ENCODE measurements around the gene NUDT7. TPM values are rescaled to one million over a fixed set of nuclear protein-coding genes. Genes with fewer than 3 reads are reported as not detected.

Gene NUDT7
- 4.3 and 6.8 TPM in 2 replicates for total RNA-seq (2012; rRNA removed)

- Histone ChIP-seq H3K4me1 (ENCODE audit: control insufficient read depth, insufficient read depth, low read length) (peaks cover 5% of the 10 kb centered on the region), H3K4me3 (ENCODE audit: low read length) (peak within 1 kb of the TSS; percentile 81), H3K36me3 (ENCODE audit: insufficient read depth, low read length) (no peaks in the 10 kb centered on the region), H3K4me2 (ENCODE audit: low read length) (peak within 1 kb of the TSS; percentile 98), H3K9me3 (replicated peaks; ENCODE audit: low read length) (no peaks in the 10 kb centered on the region), H3K27me3 (ENCODE audit: control insufficient read depth, insufficient read depth, low read length) (no peaks in the 10 kb centered on the region), H3K9ac (ENCODE audit: low read depth, low read length) (peak within 1 kb of the TSS; percentile 91)
These were observed at the start of gene NUDT7 for GRCh38 chr16:77722309-77723107. TSS of gene NUDT7 (plus strand) at chr16:77722514. CDS start at chr16:77722583, 69 bp downstream.

- H3K4me2 ChIP-seq (ENCODE audit: low read length), result peak overlapping the region; percentile 71
- H3K36me3 ChIP-seq (ENCODE audit: insufficient read depth, low read length), result no peaks in the 10 kb centered on the region
- H3K27me3 ChIP-seq (ENCODE audit: control insufficient read depth, insufficient read depth, low read length), result peaks cover 6% of the 10 kb centered on the region
- H3K9me3 ChIP-seq (replicated peaks; ENCODE audit: low read length), result no peaks in the 10 kb centered on the region
- H3K4me3 ChIP-seq (ENCODE audit: low read length), result no peak overlapping the region
- H3K9ac ChIP-seq (ENCODE audit: low read depth, low read length), result no peak overlapping the region
- peaks cover 7% of the 10 kb centered on the region for H3K4me1 ChIP-seq (ENCODE audit: control insufficient read depth, insufficient read depth, low read length)
These were observed 47.4 kb upstream of the NUDT7 start for GRCh38 chr16:77674888-77675287.

- Histone ChIP-seq H3K36me3 (ENCODE audit: insufficient read depth, low read length) (no peaks in the 10 kb centered on the region), H3K27me3 (ENCODE audit: control insufficient read depth, insufficient read depth, low read length) (peaks cover 6% of the 10 kb centered on the region), H3K4me1 (ENCODE audit: control insufficient read depth, insufficient read depth, low read length) (peaks cover 7% of the 10 kb centered on the region), H3K9me3 (replicated peaks; ENCODE audit: low read length) (no peaks in the 10 kb centered on the region), H3K9ac (ENCODE audit: low read depth, low read length) (no peak overlapping the region), H3K4me3 (ENCODE audit: low read length) (peak overlapping the region; percentile 11), H3K4me2 (ENCODE audit: low read length) (peak overlapping the region; percentile 71)
These were observed 46.6 kb upstream of the NUDT7 start for GRCh38 chr16:77675464-77676324.

GRCh38 chr16:77677129-77677528, 45.2 kb upstream of the NUDT7 start:
- Histone ChIP-seq H3K4me1 (ENCODE audit: control insufficient read depth, insufficient read depth, low read length) (peaks cover 7% of the 10 kb centered on the region), H3K27me3 (ENCODE audit: control insufficient read depth, insufficient read depth, low read length) (peaks cover 6% of the 10 kb centered on the region), H3K9ac (ENCODE audit: low read depth, low read length) (no peak overlapping the region), H3K36me3 (ENCODE audit: insufficient read depth, low read length) (no peaks in the 10 kb centered on the region), H3K4me2 (ENCODE audit: low read length) (no peak overlapping the region), H3K4me3 (ENCODE audit: low read length) (no peak overlapping the region), H3K9me3 (replicated peaks; ENCODE audit: low read length) (no peaks in the 10 kb centered on the region)

- no peak overlapping the region for H3K4me2 ChIP-seq (ENCODE audit: low read length)
- no peaks in the 10 kb centered on the region for H3K9me3 ChIP-seq (replicated peaks; ENCODE audit: low read length)
- H3K9ac ChIP-seq (ENCODE audit: low read depth, low read length), result no peak overlapping the region
- no peaks in the 10 kb centered on the region for H3K36me3 ChIP-seq (ENCODE audit: insufficient read depth, low read length)
- H3K27me3 ChIP-seq (ENCODE audit: control insufficient read depth, insufficient read depth, low read length), result peaks cover 6% of the 10 kb centered on the region
- peaks cover 7% of the 10 kb centered on the region for H3K4me1 ChIP-seq (ENCODE audit: control insufficient read depth, insufficient read depth, low read length)
- no peak overlapping the region for H3K4me3 ChIP-seq (ENCODE audit: low read length)
These were observed 42.9 kb upstream of the NUDT7 start for GRCh38 chr16:77679391-77679790.

GRCh38 chr16:77679901-77680300, 42.4 kb upstream of the NUDT7 start:
- no peaks in the 10 kb centered on the region for H3K9me3 ChIP-seq (replicated peaks; ENCODE audit: low read length)
- no peak overlapping the region for H3K4me2 ChIP-seq (ENCODE audit: low read length)
- H3K4me3 ChIP-seq (ENCODE audit: low read length), result no peak overlapping the region
- H3K9ac ChIP-seq (ENCODE audit: low read depth, low read length), result no peak overlapping the region
- peaks cover 6% of the 10 kb centered on the region for H3K27me3 ChIP-seq (ENCODE audit: control insufficient read depth, insufficient read depth, low read length)
- H3K4me1 ChIP-seq (ENCODE audit: control insufficient read depth, insufficient read depth, low read length), result peaks cover 7% of the 10 kb centered on the region
- H3K36me3 ChIP-seq (ENCODE audit: insufficient read depth, low read length), result no peaks in the 10 kb centered on the region

GRCh38 chr16:77680496-77680895, 41.8 kb upstream of the NUDT7 start:
- no peak overlapping the region for H3K4me3 ChIP-seq (ENCODE audit: low read length)
- H3K27me3 ChIP-seq (ENCODE audit: control insufficient read depth, insufficient read depth, low read length), result peaks cover 6% of the 10 kb centered on the region

GRCh38 chr16:77682586-77682985, 39.7 kb upstream of the NUDT7 start:
- Histone ChIP-seq H3K36me3 (ENCODE audit: insufficient read depth, low read length) (no peaks in the 10 kb centered on the region), H3K27me3 (ENCODE audit: control insufficient read depth, insufficient read depth, low read length) (no peaks in the 10 kb centered on the region), H3K9me3 (replicated peaks; ENCODE audit: low read length) (no peaks in the 10 kb centered on the region), H3K4me2 (ENCODE audit: low read length) (no peak overlapping the region), H3K4me1 (ENCODE audit: control insufficient read depth, insufficient read depth, low read length) (no peaks in the 10 kb centered on the region), H3K9ac (ENCODE audit: low read depth, low read length) (no peak overlapping the region), H3K4me3 (ENCODE audit: low read length) (no peak overlapping the region)

More at GRCh38 chr16:77680496-77680895, 41.8 kb upstream of the NUDT7 start:
- no peak overlapping the region for H3K9ac ChIP-seq (ENCODE audit: low read depth, low read length)
- H3K9me3 ChIP-seq (replicated peaks; ENCODE audit: low read length), result no peaks in the 10 kb centered on the region
- no peaks in the 10 kb centered on the region for H3K36me3 ChIP-seq (ENCODE audit: insufficient read depth, low read length)
- no peak overlapping the region for H3K4me2 ChIP-seq (ENCODE audit: low read length)
- H3K4me1 ChIP-seq (ENCODE audit: control insufficient read depth, insufficient read depth, low read length), result peaks cover 2% of the 10 kb centered on the region

- no peak overlapping the region for H3K4me3 ChIP-seq (ENCODE audit: low read length)
- H3K4me1 ChIP-seq (ENCODE audit: control insufficient read depth, insufficient read depth, low read length), result no peaks in the 10 kb centered on the region
- H3K36me3 ChIP-seq (ENCODE audit: insufficient read depth, low read length), result no peaks in the 10 kb centered on the region
- no peak overlapping the region for H3K9ac ChIP-seq (ENCODE audit: low read depth, low read length)
- no peaks in the 10 kb centered on the region for H3K9me3 ChIP-seq (replicated peaks; ENCODE audit: low read length)
- no peak overlapping the region for H3K4me2 ChIP-seq (ENCODE audit: low read length)
- no peaks in the 10 kb centered on the region for H3K27me3 ChIP-seq (ENCODE audit: control insufficient read depth, insufficient read depth, low read length)
These were observed 38.7 kb upstream of the NUDT7 start for GRCh38 chr16:77683397-77684180.

GRCh38 chr16:77684181-77684526, 38.2 kb upstream of the NUDT7 start:
- Histone ChIP-seq H3K9me3 (replicated peaks; ENCODE audit: low read length) (no peaks in the 10 kb centered on the region), H3K9ac (ENCODE audit: low read depth, low read length) (no peak overlapping the region), H3K4me1 (ENCODE audit: control insufficient read depth, insufficient read depth, low read length) (no peaks in the 10 kb centered on the region), H3K4me3 (ENCODE audit: low read length) (no peak overlapping the region), H3K4me2 (ENCODE audit: low read length) (no peak overlapping the region), H3K27me3 (ENCODE audit: control insufficient read depth, insufficient read depth, low read length) (no peaks in the 10 kb centered on the region), H3K36me3 (ENCODE audit: insufficient read depth, low read length) (no peaks in the 10 kb centered on the region)

- no peaks in the 10 kb centered on the region for H3K27me3 ChIP-seq (ENCODE audit: control insufficient read depth, insufficient read depth, low read length)
- no peaks in the 10 kb centered on the region for H3K9me3 ChIP-seq (replicated peaks; ENCODE audit: low read length)
- no peak overlapping the region for H3K4me2 ChIP-seq (ENCODE audit: low read length)
- H3K36me3 ChIP-seq (ENCODE audit: insufficient read depth, low read length), result no peaks in the 10 kb centered on the region
- H3K4me3 ChIP-seq (ENCODE audit: low read length), result no peak overlapping the region
- H3K9ac ChIP-seq (ENCODE audit: low read depth, low read length), result no peak overlapping the region
- no peaks in the 10 kb centered on the region for H3K4me1 ChIP-seq (ENCODE audit: control insufficient read depth, insufficient read depth, low read length)
These were observed 35.9 kb upstream of the NUDT7 start for GRCh38 chr16:77686385-77686784.

All from skeletal muscle satellite cell (primary cell).